Pons (tissue), 1 donor: Measurements from ENCODE around the gene PRSS21.

Experiments
- DNase-seq: peaks from one replicate; pipeline ENCODE4 v3.0.0-alpha.2; 2016; ENCODE audit warnings: low spot score

Gene PRSS21

DNA sequence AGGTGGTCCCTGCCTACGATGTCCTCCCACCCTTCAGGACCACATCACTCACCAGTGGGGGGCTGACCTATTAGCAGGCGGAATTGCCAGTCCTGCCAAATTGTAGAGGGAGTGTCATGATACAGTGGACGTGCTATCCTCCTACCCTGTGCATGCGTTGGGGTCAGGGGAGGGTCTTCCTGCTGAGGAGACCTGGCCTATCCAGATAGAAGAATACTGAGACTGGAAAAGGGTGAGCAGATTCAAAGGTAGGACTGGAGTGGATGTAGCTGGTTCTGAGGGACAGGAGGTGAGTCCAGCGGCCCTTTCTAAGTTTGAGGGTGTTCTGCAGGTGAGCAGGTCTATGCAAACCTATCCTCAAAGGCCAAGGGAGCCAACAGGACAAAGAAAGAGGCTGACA, 10.8 kb upstream of the PRSS21 start:
- no peak for DNase-seq

DNA sequence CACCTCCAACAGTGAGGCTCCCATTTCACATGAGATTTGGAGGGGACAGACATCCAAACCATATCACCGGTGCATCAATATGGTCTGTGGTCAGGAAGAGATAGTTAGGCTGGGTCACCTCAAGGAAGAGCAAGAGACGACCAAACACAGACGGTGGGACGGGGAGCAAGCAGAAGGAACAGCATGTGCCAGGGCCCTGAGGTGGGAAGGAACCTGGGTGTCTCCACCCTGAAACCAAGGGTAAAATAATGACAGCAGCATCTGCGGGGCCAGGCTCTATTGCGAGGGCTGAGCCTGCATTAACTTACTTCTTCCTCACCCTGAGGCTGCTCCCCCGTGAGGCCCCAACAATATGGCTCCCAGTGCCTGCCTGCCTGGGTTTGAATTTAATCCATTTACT, 8.9 kb upstream of the PRSS21 start:
- DNase-seq: no peak

DNA sequence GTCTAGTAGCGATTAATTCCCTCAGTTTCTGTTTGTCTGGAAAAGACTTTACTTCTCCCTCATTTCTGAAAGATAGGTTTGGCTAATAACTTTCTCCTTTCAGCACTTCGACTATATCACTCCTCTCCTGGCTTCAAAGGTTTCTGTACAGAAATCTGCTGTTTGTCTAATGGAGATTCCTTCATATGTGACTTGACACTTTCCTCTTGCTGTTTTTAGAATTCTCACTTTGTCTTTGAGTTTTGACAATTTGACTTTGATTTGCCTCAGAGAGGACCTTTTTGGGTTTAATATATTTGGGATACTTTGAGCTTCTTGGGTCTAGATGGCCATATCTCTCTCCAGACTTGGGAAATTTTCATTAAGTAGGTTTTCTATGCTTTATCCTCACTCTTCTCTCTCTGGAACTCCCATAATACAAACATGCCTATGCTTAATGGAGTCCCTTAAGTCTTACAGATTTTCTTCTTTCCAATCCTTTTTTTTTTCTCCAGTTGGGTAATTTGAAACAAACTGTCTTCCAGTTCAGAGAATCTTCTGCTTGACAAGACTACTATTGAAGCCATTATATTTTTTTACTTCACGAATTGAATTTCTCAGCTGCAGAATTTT, 7.8 kb upstream of the PRSS21 start:
- DNase-seq: no peak

GRCh38 chr16:2810651-2811050, 6.4 kb upstream of the PRSS21 start:
- DNase-seq: no peak

DNA sequence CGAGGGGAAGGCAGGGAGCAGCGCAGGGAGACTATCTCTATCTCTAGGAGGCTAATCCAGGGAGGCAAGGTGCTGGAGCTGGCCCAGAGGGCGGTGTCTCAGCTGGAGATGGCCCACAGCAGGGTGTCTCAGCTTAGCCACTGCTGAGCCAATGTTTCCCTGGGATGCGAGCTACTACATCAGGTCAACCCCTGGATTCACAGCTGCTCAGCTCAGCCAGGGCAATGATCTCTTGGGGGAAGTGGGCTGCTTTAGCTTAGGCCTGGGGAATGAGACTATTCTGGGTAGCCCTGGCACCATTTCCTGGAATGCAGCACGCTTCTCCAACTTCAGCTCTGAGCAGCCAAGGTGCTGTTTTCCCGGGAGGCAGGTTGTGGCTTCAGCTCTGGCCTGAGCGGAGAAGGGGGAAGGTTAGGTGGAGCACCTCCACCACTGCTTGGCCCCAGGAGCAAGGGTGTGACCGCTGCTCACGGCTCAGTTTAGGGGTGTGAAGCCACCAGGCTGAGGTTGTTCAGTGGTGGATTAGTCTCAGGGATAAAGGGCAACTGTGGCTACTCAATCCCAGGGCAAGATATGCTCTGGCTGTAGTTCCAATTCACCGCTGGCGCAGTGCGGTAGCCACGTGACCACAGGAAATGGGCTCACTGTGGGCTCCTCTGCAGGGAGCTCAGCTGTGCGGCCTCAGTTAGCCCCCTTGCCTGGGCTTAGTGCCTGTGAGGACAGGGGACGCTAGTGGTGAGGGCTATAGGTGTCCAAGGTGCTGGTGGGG, 5.2 kb upstream of the PRSS21 start:
- no peak for DNase-seq

DNA sequence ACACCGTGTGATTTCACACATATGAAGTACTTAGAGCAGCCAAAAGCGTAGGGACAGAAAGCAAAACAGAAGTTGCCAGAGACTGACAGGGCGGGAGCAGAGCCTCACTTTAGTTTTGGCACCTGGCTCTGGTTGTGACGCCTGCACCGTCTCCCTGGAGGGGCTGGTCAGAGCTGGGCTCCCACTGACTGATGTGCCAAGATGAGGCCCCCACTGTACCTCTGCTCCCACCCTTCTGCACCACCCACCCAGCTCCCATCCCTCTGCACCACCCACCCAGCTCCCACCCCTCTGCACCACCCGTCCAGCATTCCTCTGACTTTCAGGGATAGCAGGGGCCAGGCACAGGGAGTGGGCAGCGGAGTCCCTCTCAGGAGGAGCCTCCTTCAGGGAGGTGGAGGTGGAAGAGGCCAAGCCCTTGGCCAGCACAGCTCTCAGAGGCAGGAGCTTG, 3.2 kb upstream of the PRSS21 start:
- no peak for DNase-seq

DNA sequence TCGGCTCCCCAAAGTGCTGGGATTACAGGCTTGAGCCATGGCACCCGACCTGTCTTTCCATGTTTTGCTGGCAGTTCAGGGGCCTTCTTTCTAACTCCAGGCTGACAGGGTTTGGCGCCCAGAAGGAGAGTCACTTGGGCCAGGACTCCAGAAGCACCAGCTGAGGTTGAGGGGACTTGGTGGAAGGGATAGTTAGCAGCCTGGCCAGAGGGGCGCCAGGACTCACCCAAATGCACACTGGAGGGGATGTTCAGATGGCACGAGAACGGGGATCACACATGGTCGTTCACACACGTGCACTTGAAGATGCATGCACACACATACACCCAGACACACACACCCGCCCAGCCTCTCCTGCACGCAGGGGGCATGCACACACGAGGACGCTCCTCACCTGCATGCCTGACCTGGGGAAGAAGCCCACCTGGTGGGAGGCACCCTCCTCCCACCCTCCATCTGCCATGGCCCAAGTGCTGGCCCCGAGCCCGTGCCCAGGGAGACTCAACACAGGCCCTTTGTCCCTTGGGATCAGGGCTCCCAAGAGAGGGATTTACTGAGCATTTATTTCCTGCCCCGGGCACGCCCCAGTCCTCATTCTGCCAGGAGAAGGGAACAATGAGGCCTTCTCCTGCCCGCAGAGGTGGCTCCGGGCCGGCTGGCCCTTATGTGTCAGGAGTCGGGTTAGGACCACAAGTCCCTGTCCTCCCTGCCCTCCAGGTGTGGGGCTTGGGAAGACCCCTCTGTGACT, 2.3 kb upstream of the PRSS21 start:
- no peak for DNase-seq

DNA sequence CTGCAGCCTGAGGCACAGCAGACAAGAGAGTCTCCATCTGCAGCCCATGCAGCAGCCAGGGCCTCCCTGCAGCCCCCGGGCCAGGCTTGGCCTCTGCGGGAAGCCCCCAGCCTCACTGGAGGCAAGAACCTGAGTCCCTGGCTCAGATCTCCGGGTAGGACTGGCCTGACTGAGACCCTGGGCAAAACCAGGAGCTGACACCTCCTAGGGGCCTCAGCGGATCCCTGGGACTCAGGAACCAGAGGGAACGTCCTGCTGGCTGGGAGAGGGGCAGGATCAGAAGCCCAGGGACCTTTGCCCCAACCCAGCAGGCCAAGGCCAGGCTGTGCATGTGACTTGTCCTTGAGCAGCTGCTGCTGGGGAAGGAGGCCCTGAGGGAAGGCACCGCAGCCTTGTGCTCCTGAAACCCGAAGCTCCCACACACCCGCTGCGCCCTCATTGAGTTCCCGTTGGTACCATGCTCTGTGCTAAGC, 1.7 kb upstream of the PRSS21 start:
- DNase-seq: no peak

- no peak for DNase-seq
Measured at GRCh38 chr16:2817340-2818271, 569 bp downstream of the PRSS21 start.

DNA sequence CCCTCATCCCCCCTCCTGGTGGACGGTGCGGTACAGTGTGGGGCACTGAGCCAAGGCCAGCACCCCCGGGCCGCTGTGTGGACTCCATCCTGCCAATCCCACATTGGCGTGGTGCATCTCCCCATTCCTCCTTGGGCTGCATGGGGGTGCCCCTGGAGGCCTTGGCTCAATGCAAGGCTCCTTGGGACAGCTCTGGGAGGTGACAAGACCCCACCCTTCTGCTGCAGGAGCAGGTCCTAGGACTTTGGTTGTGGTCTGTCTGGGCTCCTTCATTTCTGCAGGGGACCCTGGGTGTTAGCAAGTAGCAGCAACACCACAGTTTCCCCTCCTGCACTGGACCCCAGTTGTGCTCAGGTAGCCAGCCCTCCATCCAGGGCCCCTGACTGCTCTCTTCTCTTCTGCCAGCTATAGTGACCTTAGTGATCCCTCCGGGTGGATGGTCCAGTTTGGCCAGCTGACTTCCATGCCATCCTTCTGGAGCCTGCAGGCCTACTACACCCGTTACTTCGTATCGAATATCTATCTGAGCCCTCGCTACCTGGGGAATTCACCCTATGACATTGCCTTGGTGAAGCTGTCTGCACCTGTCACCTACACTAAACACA, 1.3 kb downstream of the PRSS21 start:
- no peak for DNase-seq

DNA sequence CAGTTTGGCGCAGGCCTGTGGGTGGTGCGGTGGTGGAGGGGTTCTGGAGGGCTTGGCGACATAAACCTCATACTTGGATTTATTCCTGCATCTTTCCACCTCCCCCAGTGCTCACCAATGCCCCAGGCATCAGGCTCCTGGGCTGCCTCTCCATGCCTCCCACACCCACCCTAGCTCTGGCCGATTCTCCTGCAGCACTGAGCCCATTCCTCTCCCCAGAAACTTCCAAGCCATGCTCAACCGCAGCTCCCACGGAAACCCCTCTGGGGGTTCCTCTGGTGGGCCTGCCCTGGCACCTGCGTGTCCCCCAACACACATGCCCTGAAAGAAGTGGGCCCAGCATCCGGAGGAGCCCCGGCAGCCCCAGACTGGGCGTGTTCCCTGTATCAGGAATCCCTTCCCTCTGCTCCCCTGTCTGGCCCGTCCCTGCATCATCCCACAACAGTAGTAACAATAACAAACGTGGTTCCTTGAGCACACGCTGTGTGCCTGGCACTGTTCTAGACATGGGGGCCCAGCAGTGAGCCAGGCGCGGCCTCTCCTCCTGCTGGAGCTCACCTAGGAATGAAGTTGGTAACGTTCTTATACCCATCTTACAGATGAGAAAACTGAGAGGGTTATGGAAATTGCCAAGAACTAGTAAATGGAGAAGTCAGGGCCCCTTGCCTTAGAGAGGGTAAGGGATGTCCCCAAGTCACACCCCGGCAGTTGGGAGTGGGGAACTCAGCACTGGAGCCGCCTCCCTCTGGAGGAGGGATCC, 2.3 kb downstream of the PRSS21 start:
- no peak for DNase-seq

DNA sequence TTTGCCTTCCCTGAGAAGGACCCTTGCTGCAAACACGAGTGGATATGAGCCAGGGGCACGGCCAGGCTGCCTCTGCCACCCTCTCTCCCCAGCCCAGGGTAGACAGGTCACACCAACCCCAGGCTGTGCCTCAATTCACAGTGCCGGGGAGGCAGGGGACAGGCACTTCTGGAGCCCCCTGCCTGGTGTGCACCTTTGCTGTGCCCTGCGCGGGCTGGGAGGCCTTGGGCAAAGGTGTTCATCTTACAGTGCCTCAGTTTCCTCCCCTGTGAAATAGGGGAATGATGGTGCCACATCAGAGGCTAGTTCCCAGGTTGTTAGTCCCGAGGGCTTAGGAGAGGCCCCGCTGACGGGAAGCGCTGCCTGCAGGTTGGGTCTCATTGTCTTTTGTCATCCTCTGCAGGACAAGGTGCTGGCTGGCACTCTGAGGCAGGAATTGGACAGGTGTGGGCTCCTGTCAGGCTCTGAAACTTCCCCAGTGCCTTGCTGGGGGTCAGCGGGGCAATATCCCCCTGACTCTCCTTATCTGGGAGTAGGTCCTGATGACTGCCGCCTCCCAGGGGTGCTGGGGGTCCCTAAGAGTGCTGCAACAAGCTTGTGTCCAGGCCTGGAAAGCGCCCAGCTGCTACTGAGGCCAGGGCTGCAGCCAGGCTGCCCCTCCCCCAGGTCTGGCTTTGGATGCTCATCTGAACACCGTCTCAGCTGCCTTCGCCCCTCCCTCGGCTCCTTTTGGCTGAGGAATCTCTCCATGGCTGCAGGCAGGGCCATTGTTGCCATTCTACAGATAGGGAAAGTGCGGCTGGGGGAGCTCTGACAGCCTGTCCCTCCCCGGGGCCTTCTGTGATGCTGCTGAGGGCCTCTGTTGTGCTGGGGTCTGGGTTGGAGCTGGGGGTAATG, 3.1 kb downstream of the PRSS21 start:
- DNase-seq: no peak

DNA sequence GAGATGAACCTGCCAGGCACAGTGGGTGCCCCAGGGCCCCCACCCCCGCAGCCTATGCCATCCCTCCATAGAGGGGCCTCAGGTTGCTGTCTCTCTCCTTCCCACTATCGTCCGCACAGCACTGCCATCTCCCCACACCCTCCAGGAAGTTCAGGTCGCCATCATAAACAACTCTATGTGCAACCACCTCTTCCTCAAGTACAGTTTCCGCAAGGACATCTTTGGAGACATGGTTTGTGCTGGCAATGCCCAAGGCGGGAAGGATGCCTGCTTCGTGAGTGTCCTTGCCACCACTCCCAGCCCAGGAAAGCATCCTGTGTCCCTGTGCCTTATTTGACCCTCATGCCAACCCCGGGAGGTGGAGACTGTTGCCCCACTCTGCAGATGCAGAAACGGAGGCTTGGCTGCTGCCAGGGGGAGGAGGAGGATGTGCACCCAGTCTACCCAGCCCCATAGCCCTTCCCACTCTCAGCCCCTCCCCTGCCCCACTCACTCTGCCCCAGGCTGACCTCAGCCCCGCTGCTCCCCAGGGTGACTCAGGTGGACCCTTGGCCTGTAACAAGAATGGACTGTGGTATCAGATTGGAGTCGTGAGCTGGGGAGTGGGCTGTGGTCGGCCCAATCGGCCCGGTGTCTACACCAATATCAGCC, 3.9 kb downstream of the PRSS21 start:
- no peak for DNase-seq

GRCh38 chr16:2821487-2822157, 4.6 kb downstream of the PRSS21 start:
- no peak for DNase-seq

DNA sequence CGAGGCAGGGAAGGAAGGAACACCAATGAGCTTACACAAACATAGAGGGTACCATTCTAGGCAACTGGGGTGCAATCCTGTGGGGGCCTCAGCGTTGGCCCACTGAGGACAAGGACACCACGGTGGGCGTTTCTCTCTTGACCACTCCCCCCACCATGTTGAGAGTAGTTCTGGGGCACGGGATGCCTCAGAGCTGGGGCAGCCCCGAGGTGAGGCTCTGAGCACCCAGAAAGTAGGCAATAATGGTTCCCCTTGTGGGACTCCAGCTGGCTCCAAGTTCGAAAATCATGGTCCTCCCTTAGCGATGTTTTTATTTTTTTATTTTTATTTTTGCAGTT, 5.1 kb downstream of the PRSS21 start:
- DNase-seq: no peak

DNA sequence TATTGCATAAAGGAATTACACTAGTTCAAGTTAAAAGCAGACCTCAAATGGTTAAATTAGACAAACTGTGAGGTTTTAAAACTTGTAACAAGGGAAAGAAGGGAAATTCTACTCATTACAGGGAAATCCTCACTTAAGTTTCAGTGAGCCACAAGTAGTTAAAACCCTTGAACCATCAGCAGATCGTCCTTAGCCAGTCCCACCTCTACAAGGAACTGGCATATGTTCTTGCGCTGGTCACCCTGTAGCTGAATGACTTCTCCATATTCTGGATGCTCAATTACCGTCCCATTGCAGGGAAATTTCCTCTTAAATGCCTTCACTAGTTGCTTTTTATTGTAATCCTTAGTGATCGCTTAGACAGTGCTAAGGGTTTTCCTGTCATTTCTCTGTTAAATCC, 5.5 kb downstream of the PRSS21 start:
- DNase-seq: no peak

DNA sequence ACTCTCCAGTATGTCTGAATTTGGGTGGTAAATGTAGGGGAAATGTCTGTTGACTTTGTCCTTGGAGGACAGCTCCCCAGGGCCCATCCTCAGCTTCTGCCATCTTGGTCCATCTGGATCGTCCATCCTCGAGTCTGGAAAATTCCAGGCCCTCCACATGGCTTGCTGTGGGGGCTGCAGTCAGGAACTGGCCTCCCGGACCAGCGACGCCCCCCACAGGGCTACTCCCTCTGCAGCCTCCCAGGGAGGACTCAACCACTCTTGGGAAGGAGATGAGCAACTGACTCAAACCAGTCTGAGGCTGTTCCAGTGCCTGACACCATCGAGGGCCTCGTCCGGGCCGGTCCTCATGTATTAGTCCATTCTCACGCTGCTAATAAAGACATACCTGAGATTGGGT, 7.6 kb downstream of the PRSS21 start:
- no peak for DNase-seq

- DNase-seq: no peak
Measured at GRCh38 chr16:2825049-2825742, 8.2 kb downstream of the PRSS21 start.
